ENCODE data around the gene KIAA1671. TPM values are rescaled to one million over a fixed set of nuclear protein-coding genes. Genes with fewer than 3 reads are reported as not detected.

KIAA1671 gene
- total RNA-seq, 4 donors from 2014 or later: 20.9 to 41.8 (median 28.4) TPM

GRCh38 chr22:25062386-25063085 lies 110.0 kb downstream of the KIAA1671 start:
- 53 to 80% methylated on average over 4 to 8 of the region's 16 CpGs for WGBS, 2 donors (ENCODE audit: low coverage in 1 of 2)
- Histone ChIP-seq H3K27ac (no peak overlapping the region), H3K4me3 (no peak overlapping the region), H3K4me1 (peaks cover 0 to 16% (median 0%) of the 10 kb centered on the region in 3 donors), H3K27me3 (no peaks in the 10 kb centered on the region), H3K36me3 (no peaks in the 10 kb centered on the region), H3K9me3 (no peaks in the 10 kb centered on the region)
- TF ChIP-seq POLR2AphosphoS5 (IDR thresholded peaks at IDR 0.05) (no peak), CTCF (IDR thresholded peaks at IDR 0.05) (no peak), EP300 (IDR thresholded peaks at IDR 0.05) (no peak)
- ATAC-seq: no peak

- H3K27me3 ChIP-seq: no peaks in the 10 kb centered on the region
- 82 to 86% methylated on average over 7 to 13 of the region's 16 CpGs for WGBS, 2 donors (ENCODE audit: low coverage in 1 of 2)
- no peak for TF ChIP-seq CTCF (IDR thresholded peaks at IDR 0.05)
- TF ChIP-seq POLR2A (IDR thresholded peaks at IDR 0.05): no peak
- TF ChIP-seq POLR2AphosphoS5 (IDR thresholded peaks at IDR 0.05): no peak
- no peak for TF ChIP-seq EP300 (IDR thresholded peaks at IDR 0.05)
- H3K4me3 ChIP-seq: no peak overlapping the region
- peaks cover 0 to 38% (median 0%) of the 10 kb centered on the region in 3 donors for H3K4me1 ChIP-seq
- no peaks in the 10 kb centered on the region for H3K36me3 ChIP-seq
- peak; percentile 40 for ATAC-seq
- no peaks in the 10 kb centered on the region for H3K9me3 ChIP-seq
- no peak overlapping the region for H3K27ac ChIP-seq
Observed at GRCh38 chr22:25064894-25065560, 112.5 kb downstream of the KIAA1671 start.

- Histone ChIP-seq H3K4me1 (peaks cover 0 to 57% (median 0%) of the 10 kb centered on the region in 3 donors), H3K36me3 (no peaks in the 10 kb centered on the region), H3K4me3 (no peak overlapping the region), H3K9me3 (no peaks in the 10 kb centered on the region), H3K27me3 (no peaks in the 10 kb centered on the region), H3K27ac (peak overlapping the region in 3 of 4 donors; percentile 50 to 76 (median 53))
- no peak for ATAC-seq
- TF ChIP-seq POLR2A (IDR thresholded peaks at IDR 0.05): no peak
- no peak for TF ChIP-seq CTCF (IDR thresholded peaks at IDR 0.05)
- TF ChIP-seq EP300 (IDR thresholded peaks at IDR 0.05): no peak
- no peak for TF ChIP-seq POLR2AphosphoS5 (IDR thresholded peaks at IDR 0.05)
- WGBS, 2 donors (ENCODE audit: low coverage in 1 of 2): 91 to 96% methylated on average over 4 to 9 of the region's 15 CpGs
Observed at GRCh38 chr22:25066861-25067435, 114.4 kb downstream of the KIAA1671 start.

GRCh38 chr22:25067851-25068421 lies 115.4 kb downstream of the KIAA1671 start:
- peak overlapping the region in 3 of 4 donors; percentile 50 to 76 (median 53) for H3K27ac ChIP-seq
- no peaks in the 10 kb centered on the region for H3K36me3 ChIP-seq
- 50 to 80% methylated on average over 1 of the region's 18 CpGs for WGBS, 2 donors (ENCODE audit: low coverage in 1 of 2)
- H3K4me1 ChIP-seq: peaks cover 0 to 61% (median 0%) of the 10 kb centered on the region in 3 donors
- ATAC-seq: peak; percentile 56
- TF ChIP-seq EP300 (IDR thresholded peaks at IDR 0.05): no peak
- TF ChIP-seq CTCF (IDR thresholded peaks at IDR 0.05): no peak
- no peak for TF ChIP-seq POLR2A (IDR thresholded peaks at IDR 0.05)
- TF ChIP-seq POLR2AphosphoS5 (IDR thresholded peaks at IDR 0.05): no peak
- no peaks in the 10 kb centered on the region for H3K27me3 ChIP-seq
- H3K4me3 ChIP-seq: no peak overlapping the region
- H3K9me3 ChIP-seq: no peaks in the 10 kb centered on the region

Data from gastroesophageal sphincter (tissue), 4 donors.